Breast epithelium (tissue), 4 donors: Measurements from ENCODE around the gene NRP1. TPM values are rescaled to one million over a fixed set of nuclear protein-coding genes. Genes with fewer than 3 reads are reported as not detected.

Experiments
- DNase-seq, 2 donors: peaks; one replicate each; pipeline ENCODE4 v3.0.0-alpha.2; 2019; ENCODE audit warnings: low spot score in 2 of 2
- H3K27ac ChIP-seq, 2 donors: fragments of 200-600 bp; sonication (generic) in 1 of 2; one replicate each; pipeline ENCODE4 v1.5.1; 2016 to 2019; ENCODE audit warnings: mild to moderate bottlenecking in 1 of 2
- H3K27me3 ChIP-seq, 2 donors: fragments of 200-600 bp; sonication (generic) in 1 of 2; one replicate each; pipeline versions ENCODE4 v1.5.1 to v1.6.0; 2017 to 2019; ENCODE audit warnings: control low read depth in 1 of 2, mild to moderate bottlenecking in 1 of 2
- H3K36me3 ChIP-seq: fragments of 200-600 bp; one replicate; pipeline ENCODE4 v1.5.1; 2019
- H3K4me1 ChIP-seq, 2 donors: fragments of 200-600 bp; sonication (generic); one replicate each; pipeline ENCODE4 v1.5.1; 2016 to 2019; ENCODE audit warnings: control low read depth in 1 of 2
- H3K4me3 ChIP-seq, 3 donors: fragments of 200-600 bp; sonication (generic); 1 replicate in 2 of 3; 2 replicates in 1 of 3; pipeline ENCODE4 v1.5.1; 2016 to 2019; ENCODE audit warnings: mild to moderate bottlenecking in 3 of 3, moderate library complexity in 2 of 3
- H3K9me3 ChIP-seq, 2 donors: fragments of 200-600 bp; sonication (generic) in 1 of 2; one replicate each; pipeline ENCODE4 v1.5.1; 2016 to 2019; ENCODE audit warnings: control low read depth in 1 of 2
- POLR2A ChIP-seq: fragments of 450-650 bp; IDR thresholded peaks from one replicate; pipeline ENCODE4 v1.6.1; 2016; ENCODE audit warnings: antibody characterized with exemption, mild to moderate bottlenecking, moderate library complexity
- POLR2AphosphoS5 ChIP-seq, 3 donors: sonication (generic); formaldehyde crosslinking; IDR thresholded peaks; one replicate each; pipeline ENCODE4 v1.6.1; 2017; ENCODE audit warnings: antibody characterized with exemption in 3 of 3
- intact Hi-C: fragments of 100-400 bp; cut with DNase I; formaldehyde crosslinking; loops from one replicate; pipeline ENCODE4 v1.15.1; 2023; ENCODE audit warnings: low total_unique reads
- total RNA-seq, 3 donors: library from RNA; depleted of rRNA; stranded (reverse); fragments of >200 nt; gene quantifications; one replicate each; pipeline ENCODE4 v1.1.0, GENCODE V29; 2016
- TF ChIP-seq, protein P1 (sequence below), 3 donors: fragments of 450-650 bp; IDR thresholded peaks; one replicate each; pipeline ENCODE4 v1.5.1; 2016 to 2017; ENCODE audit warnings: antibody characterized with exemption in 3 of 3, mild to moderate bottlenecking in 3 of 3, moderate library complexity in 3 of 3

The NRP1 gene
- total RNA-seq, 3 donors from 2014 or later: 50.8 to 76.0 (median 74.7) TPM

DNA sequence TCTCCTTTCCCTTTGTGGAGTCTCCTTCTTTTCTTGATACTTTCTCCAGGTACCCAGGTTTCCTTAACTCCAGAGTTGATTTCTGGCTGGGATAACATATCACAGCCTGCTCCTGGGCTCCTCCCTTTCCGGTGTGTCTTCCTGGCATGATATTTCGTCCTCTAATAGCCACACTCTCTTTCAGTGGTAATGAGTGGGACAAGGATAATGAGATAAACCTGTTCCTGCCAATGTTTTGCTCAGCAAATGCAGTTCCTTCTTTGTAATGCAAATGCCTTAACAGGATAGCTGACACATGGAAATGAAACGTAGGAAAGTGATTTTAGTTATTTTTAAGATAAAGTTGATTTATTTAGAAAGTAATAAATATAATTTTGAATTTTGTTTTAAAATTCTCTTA, 168.6 kb downstream of the NRP1 start:
- Histone ChIP-seq H3K4me3 (no peak overlapping the region), H3K36me3 (no peaks in the 10 kb centered on the region), H3K27ac (no peak overlapping the region), H3K9me3 (no peaks in the 10 kb centered on the region), H3K27me3 (no peaks in the 10 kb centered on the region), H3K4me1 (no peaks in the 10 kb centered on the region)
- TF ChIP-seq POLR2A: no peak
- TF ChIP-seq POLR2AphosphoS5 (IDR thresholded peaks at IDR 0.05): no peak
- intact Hi-C loops: no loop called here
- DNase-seq: no peak

DNA sequence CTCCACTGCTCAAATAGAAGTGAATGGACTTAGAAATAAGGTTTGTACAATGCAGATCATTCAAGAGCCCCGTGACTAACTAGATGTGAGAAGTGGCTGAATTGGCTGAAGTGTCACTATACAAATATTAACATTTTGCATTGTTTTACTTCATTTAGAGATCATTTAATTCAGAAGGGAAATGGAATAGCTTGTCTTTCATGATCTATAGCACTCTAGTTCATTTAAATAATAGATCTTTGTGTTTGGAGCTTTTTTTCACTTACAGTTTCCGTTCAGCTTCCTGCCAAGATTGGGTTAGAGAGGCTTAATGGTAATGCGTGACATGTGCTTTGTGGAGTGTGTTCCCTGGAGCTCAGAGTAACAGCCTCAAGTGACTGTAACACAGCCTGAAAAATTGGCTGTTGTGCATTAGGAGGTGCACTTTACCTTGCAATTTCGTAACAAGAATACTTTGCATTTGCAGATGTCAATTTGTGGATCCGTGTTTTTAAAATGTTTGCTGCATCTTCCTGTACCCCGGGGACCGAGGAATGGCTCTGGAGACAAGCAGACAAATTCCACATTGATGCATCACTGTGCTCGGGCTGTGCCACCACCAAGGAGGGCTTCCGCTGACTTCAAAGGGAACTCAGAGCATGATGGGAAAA, 170.3 kb downstream of the NRP1 start:
- intact Hi-C loops: no loop called here
- no peak overlapping the region for H3K27ac ChIP-seq
- H3K4me1 ChIP-seq: no peaks in the 10 kb centered on the region
- H3K27me3 ChIP-seq: no peaks in the 10 kb centered on the region
- H3K4me3 ChIP-seq: no peak overlapping the region
- H3K9me3 ChIP-seq: no peaks in the 10 kb centered on the region
- no peak for DNase-seq
- no peak for TF ChIP-seq POLR2AphosphoS5 (IDR thresholded peaks at IDR 0.05)
- TF ChIP-seq POLR2A: no peak
- TF ChIP-seq, protein P1, sequence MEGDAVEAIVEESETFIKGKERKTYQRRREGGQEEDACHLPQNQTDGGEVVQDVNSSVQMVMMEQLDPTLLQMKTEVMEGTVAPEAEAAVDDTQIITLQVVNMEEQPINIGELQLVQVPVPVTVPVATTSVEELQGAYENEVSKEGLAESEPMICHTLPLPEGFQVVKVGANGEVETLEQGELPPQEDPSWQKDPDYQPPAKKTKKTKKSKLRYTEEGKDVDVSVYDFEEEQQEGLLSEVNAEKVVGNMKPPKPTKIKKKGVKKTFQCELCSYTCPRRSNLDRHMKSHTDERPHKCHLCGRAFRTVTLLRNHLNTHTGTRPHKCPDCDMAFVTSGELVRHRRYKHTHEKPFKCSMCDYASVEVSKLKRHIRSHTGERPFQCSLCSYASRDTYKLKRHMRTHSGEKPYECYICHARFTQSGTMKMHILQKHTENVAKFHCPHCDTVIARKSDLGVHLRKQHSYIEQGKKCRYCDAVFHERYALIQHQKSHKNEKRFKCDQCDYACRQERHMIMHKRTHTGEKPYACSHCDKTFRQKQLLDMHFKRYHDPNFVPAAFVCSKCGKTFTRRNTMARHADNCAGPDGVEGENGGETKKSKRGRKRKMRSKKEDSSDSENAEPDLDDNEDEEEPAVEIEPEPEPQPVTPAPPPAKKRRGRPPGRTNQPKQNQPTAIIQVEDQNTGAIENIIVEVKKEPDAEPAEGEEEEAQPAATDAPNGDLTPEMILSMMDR (IDR thresholded peaks at IDR 0.05): no peak
- H3K36me3 ChIP-seq: no peaks in the 10 kb centered on the region

GRCh38 chr10:33162248-33162575, 172.3 kb downstream of the NRP1 start:
- intact Hi-C loops: no loop called here

DNA sequence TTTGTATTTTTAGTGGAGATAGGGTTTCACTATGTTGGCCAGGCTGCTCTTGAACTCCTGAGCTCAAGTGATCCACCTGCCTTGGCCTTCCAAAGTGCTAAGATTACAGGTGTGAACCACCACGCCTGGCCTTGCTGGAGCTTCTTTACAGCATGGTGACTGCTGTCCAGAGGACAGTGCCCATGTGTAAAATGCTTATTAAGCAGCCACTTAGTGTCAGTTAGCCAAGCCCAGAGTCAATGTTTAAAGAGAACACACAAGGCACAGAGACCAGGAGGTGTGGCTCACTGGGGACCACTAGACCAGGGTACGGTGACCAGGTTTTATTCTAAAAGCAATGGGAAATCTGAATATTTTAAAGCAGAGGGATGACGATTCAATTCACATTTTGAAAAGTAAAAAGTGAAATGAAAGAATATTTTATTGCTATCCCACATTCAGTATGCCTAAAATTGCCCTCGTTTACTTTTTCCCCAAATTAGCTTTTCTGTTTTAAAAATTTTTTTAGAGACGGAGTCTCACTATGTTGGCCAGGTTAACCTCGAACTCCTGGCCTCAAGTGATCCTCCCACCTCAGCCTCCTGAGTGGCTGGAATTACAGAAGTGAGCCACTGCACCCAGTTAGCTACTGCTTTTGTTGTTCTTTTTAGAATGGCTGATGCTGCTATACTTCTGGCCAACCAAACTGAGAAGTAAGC, 172.8 kb downstream of the NRP1 start:
- Histone ChIP-seq H3K27me3 (no peaks in the 10 kb centered on the region), H3K4me3 (no peak overlapping the region), H3K36me3 (no peaks in the 10 kb centered on the region), H3K9me3 (no peaks in the 10 kb centered on the region), H3K27ac (no peak overlapping the region), H3K4me1 (no peaks in the 10 kb centered on the region)
- intact Hi-C loops: no loop called here
- DNase-seq: no peak
- no peak for TF ChIP-seq POLR2A
- TF ChIP-seq, protein P1 (IDR thresholded peaks at IDR 0.05): no peak
- TF ChIP-seq POLR2AphosphoS5 (IDR thresholded peaks at IDR 0.05): no peak

More at GRCh38 chr10:33162248-33162575, 172.3 kb downstream of the NRP1 start:
- no peak overlapping the region for H3K27ac ChIP-seq
- H3K4me1 ChIP-seq: no peaks in the 10 kb centered on the region
- no peaks in the 10 kb centered on the region for H3K9me3 ChIP-seq
- DNase-seq: no peak
- H3K4me3 ChIP-seq: no peak overlapping the region
- H3K27me3 ChIP-seq: no peaks in the 10 kb centered on the region
- H3K36me3 ChIP-seq: no peaks in the 10 kb centered on the region
- TF ChIP-seq, protein P1 (IDR thresholded peaks at IDR 0.05): no peak
- TF ChIP-seq POLR2A (no peak), POLR2AphosphoS5 (IDR thresholded peaks at IDR 0.05) (no peak)

DNA sequence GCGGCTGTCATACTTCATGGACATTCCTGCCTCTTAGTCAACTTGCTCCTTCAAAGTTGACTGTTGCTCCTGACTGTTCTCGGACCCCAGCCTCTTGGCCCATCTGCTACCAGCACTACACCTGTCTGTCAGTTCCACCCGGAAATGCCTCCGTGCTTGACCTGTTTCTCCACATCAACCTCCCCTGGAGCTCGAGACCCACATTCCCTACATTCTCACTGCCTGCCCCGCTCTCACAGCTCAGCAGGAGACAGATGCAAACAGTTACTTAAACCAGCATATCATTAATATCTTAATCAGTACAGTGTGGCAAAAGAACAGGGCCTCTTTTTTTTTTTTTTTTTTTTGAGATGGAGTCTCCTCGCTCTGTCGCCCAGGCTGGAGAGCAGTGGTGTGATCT, 174.3 kb downstream of the NRP1 start:
- TF ChIP-seq POLR2A: no peak
- TF ChIP-seq, protein P1 (IDR thresholded peaks at IDR 0.05): no peak
- TF ChIP-seq POLR2AphosphoS5 (IDR thresholded peaks at IDR 0.05): no peak
- DNase-seq: no peak
- no peaks in the 10 kb centered on the region for H3K36me3 ChIP-seq
- H3K9me3 ChIP-seq: no peaks in the 10 kb centered on the region
- H3K27me3 ChIP-seq: no peaks in the 10 kb centered on the region
- no peak overlapping the region for H3K4me3 ChIP-seq
- intact Hi-C loops: no loop called here
- no peaks in the 10 kb centered on the region for H3K4me1 ChIP-seq
- H3K27ac ChIP-seq: no peak overlapping the region
